ENCODE results near the gene C22orf31.
"Not testable (repeated sequence)": the region's sequence is repeated elsewhere in the genome, so short reads cannot be mapped to it uniquely, and the experiment has no call there.

Gene C22orf31

DNA sequence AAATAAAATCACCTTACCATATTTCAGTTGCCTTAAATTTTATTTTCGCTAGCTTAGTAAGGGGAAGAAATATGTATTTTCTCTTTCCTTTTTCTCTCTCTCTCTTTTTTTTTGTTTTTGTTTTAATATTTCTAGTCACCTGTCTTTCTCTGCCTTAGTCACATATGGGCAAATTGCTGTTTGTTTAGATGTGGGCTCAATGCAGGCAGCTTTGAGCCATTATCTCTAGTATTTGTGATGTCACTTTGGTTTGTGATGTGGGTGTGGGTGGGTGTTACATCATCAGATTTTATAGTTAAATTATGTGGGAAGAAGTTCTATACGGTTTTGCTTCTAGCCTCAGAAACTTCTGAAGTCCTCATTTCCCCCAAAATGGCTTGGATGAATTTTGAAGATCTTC is at the start of gene C22orf31:
TSS of gene C22orf31 (minus strand) at position 59 of the 400 bp plus-strand sequence. CDS start at position 20, 39 bp downstream.
- DNase-seq: no peak

DNA sequence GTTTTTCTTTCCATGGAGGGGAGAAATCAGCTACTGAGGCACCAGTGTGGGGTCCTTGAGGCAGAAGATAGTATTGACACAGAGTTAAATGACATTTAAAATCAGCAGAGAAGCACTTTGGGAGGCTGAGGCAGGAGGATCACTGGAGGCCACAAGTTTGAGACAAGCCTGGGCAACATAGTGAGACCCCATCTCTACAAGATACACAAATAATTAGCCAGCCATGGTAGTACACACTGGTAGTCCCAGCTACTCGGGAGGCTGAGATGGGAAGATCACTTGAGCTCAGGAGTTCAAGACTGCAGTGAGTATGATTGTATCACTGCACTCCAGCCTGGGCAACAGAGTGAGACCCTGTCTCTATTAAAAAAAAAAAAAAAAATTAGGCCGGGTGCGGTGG is 49.3 kb upstream of the C22orf31 start:
- DNase-seq: no peak

DNA sequence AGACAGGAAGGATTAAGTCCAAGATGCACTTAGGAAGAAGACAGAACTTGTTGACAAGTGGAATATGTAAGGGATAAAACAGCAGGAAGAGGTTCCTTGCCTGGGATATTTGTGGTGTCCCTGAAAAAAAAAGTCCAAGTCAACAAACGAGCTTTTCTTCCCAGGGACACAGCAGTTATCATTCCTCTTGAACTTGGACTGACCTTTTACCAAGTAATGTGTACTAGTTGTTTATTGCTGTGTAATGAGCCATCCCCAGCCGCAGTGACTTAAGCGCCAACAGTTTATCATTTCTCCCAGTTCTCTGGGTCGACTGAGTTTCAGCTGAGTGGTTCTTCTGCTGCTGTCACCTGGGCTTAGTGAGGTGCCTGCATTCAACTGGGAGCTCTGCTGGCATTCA is 48.2 kb upstream of the C22orf31 start:
- DNase-seq: no peak

DNA sequence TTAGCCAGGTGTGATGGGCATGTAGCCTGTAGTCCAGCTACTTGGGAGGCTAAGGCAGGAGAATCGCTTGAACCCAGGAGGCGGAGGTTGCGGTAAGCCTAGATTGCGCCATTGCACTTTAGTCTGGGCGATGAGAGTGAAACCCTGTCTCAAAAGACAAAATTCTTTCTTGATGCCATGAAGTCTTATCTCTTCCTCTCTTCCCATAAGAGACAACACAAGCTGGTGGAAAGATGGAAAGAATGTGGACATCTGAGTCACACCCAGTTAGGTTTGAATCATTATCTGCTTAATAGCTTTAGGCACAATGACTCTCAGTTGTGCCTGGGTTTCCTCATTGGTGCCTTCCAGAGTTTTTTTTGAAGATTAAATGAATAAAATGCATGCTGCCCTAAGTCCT is 46.5 kb upstream of the C22orf31 start:
- DNase-seq: peak; percentile 86

DNA sequence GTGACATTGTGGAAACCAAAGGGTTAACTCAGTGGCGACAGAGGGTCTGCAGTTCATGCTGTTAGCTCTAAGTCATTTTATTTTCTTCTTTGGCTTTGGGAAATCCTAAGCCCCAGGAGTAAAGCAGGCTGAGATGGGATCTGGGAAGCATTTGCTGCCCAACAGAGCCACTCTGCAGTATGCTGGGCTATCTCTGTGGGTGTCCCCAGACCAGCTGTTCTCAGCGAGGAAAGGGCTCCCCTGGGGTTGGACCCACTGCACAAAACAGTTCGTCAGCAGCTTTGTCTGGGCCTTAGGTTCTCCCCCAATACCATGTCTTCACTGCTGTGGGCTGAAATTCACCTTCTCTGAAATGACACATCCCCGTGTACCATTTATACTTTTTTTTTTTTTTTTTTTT is 45.2 kb upstream of the C22orf31 start:
- DNase-seq: no peak

DNA sequence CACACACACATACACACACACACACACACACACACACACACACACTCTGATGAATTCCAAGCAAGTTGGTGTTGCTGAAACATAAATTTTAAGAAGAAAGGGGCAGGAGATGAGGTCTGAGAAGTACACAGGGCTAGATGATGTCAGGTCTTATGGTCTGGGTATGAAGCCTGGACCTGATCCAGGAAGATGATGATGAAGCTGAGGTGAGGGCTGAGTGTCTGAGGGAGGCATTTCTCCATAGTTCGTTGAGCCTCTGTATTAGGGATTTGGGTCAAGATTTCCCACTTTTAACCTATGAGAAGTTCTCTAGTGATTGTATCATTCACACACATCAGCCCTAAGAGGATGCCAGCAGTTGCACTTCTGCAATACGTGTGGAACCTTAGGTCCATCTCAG is 43.8 kb upstream of the C22orf31 start:
- DNase-seq: no peak

DNA sequence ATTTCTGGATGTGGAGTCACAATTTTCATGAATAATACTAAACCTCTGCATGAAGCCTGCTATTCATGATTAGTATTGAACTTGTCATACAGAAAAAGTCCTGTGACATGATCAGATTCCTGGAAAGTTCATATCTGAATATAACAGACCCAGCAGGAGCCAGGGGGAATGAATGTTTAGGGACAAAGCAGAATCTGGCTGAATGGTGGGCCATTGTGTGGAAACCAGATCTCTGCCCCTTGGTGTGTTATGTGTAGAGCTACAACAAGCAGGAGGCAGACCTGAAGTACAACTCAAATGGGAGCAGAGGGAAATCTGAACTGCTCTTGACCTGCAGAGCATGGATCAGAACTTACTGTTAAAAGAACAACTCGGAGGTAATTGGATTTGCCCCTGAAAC is 41.5 kb upstream of the C22orf31 start:
- DNase-seq: no peak

DNA sequence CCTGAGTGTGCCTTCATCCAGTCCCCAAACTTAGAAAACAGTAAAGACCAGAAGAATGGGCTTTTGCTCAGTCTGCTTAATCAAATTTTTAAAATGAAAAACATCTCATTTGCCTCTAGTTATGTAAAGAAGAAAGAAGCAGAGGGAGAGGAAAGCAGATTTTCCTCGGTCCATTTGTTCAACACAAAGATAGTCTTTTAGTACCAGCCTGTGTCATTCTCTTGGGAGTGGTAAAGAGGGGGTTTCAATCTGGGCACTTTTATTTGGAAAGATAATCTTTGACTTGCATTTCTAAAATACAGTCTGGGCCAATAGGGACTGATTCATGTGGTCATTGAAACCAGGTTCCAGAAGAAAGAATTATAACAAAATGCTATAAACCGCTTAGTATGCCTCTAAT is 40.7 kb upstream of the C22orf31 start:
- DNase-seq: no peak

DNA sequence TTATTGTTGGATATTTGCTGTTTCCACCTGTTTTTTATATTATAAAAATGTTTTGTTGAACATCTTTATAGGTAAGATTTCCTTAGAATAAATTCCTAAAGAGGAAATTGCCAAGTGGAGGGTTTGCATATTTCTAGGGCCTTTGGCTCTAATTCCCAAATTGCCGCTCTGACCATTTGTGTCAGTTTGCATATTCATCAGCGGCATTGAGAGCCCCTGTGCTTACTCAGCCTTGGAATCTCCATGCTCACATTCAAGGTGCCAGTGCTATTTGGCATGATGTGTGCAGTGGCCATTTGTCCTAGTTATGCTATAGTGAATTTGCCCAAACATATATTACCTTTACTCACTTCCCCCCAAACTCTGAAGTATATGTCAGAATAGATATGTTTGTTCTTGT is 36.7 kb upstream of the C22orf31 start:
- no peak for DNase-seq

DNA sequence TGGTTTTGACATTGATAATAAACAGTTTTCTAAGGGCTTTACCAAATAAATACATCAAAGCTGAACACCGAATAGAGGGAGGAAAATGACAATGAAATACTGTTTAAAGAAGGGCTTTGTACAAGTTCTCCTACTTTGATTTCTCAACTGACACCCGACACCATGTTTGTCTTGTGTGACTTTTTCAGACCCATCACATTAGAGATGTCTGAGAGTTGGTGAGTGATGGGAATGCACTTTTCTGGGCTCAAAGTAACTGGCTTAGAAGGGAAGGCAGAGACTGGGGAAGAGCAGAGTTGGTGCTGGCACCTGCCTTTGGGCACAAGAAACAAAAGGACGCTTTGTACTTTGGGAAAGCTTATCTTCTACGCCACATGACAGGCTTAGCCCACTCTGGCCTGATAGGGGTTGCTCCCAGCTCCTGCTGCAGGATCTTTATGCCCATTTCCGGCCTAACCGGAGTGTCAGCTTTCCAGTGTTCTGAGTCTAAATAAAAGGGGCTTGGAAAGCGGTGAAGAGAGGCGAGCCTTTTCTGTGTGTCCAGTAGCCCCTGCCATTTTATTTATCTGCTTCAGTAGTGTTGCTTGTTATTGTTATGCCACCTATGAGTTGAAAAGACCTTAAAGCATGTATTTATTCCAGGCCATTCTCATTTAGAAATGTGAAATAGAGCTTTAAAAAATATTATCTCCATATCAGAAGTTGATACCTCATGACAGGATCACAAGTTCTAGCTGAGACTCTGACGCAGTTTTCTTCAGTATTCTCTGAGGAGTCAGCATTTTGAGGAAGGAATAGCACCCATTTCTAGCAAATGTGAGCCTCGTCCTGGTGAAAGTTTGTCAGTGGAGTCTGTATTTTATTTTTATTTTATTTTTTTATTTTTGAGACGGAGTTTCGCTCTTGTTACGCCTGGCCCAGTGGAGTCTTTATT is 35.4 kb upstream of the C22orf31 start:
- DNase-seq: no peak

DNA sequence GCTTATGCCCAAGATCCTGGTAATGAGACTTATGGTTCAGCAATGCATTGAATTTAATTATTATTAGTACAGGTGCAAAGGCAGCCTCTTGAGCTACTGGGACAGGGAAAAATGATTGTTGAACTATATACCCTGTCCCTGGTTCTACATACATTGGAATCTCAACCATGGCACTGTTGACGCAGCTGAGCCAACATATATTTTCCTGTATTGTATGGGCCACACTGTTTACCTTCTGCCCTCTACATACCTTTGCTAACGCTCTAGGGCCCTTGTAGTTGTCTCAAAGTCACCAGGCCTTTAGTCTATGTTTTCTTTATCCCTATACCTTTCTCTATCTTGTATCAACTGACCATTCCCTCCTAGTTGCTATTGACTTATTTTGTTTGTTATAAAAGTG is 33.8 kb upstream of the C22orf31 start:
- no peak for DNase-seq

DNA sequence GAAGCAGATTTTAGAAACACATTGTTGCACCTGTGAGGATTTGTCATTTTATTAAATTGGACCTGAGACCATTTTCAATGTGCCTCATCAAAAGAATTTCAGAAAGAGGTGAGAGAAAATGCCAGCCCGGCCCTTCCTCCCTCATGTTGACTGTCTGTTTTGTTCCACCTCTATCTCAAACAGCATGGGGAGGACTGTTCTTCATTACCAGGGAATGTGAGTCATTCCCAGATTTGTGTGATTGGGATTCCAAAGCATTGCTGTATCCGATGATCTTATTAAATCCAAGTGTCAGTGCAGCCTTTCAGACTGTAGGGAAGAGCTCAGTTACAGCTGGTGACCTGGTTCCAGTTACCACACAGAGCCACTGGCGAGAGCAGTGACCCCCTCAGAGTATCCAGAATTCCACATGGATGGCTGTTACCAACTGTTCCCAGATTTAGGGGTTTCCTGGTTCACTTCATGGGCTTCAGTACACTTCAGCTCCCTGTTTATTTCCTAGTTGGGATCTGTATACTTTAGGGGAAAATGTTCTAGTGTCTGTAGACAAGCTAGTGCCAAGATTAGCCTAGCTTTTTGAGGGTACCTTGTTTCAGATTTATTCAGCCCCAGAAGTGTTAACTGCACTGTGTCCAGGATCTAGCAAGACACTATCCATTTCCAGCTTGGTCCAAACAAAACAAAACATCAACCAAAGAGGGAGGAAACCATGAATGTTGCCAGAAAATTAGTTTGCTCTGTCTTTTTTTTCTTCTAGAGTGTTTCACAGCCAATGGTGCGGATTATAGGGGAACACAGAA is 32.1 kb upstream of the C22orf31 start:
- DNase-seq: peak; percentile 76

DNA sequence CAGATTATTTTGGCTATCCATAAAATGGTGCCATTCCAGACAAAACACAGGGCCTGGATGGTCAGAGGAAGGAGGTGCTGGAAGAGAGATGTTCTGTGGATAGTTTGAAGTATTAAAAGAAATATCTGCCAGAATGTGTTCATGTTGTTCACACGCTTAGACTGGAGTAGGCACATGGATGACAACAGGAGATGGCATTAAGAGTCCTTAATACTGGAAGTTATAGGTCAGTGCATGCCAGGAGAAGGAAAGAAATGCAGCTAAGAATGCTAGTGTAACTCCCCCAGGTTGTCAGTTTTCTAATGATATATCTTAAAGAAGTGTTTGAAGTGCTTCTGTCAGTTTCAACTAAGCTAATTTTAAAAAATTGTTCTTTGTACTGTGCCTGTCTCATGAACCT is 31.4 kb upstream of the C22orf31 start:
- DNase-seq: no peak

DNA sequence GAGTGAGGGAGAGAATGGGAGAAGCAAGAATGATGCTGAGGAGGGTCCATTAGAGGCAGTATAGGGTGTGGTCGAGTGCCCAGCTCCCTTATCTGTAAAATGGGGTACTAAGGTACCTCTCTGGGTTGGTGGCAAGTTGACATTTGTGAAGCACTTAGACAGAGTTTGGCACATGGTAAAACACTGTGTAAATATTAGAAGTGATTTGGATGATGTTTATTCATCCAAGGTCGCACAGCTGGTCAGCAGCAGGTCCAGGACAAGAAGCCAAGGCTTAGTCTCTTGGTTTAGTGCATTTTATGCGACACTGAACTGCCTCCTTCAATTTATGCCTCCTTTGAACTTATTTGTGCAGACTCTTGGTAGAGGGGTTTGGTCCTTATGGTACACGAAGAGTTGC is 30.6 kb upstream of the C22orf31 start:
- DNase-seq: no peak

DNA sequence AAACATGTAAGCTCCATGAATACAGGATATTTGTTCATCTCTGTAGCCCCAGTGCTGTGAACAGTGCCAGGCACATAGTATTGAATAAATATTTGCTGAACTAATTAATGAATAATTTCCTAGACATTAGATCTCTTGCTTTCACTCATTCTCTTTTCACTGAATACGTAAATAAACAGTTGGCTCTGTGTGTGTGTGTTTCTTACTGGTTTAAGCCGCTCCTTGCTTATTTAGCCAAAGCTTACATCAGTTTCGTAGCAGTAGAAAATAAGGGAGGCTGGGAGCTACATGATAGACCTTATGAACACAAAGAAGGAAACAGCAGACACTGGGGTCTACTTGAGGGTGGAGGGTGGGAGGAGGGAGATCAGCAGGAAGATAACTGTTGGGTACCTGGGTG is 28.4 kb upstream of the C22orf31 start:
- DNase-seq: no peak

DNA sequence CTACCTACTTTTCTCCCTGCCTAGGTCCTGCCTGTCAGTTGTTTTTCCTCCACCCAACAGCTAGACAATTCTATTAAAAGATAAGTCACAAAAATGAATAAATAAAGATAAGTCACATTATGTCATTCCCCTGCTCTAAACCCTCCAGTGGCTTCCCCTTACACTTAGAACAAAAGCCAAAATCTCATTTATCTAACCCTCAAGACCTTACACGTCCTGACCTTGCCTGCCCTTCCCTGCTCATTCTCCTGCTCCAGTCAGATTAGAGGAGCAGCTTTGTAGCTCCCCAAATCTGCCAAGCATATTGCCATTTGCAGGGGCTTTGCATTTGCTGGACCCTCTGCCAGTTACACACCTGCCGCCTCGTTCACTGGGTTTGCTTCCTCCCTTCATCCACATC is 27.9 kb upstream of the C22orf31 start:
- no peak for DNase-seq

DNA sequence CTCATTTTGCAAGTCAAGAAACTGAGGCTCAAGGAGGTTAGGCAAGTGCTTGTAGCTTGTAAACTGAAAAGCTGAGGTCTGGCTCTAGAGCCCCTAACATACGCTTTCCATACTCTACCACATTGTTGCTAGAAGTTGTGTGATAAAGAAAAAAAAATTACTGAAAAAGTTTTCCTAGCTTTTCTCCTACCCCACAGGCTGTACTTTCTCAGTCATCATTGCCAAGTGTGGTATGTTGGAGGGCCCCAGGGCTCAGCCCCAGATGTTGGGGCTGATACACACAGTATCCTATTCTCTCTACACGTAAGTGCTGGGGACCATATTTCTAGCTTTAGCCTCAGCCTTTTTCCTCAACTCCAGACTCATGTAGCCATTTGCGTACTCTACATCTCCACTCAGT is 27.2 kb upstream of the C22orf31 start:
- no peak for DNase-seq

DNA sequence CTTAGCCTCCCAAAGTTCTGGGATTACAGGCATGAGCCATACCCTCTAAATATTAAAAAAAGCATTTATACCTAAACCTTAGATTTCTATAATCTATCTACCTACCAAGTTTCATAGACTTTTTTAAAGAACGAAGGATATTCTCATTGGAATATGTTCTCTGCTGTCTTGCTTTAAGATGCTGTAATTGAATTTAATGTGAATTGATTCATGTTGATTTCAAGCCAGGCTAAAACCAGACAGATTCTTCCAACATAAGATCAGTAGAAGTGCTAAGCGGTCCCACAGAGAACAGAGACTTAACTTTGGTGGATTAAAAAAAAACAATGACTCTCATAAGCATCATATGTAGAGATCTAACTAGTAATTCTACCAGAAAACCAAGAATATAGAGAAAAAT is 25.4 kb upstream of the C22orf31 start:
- DNase-seq: no peak

DNA sequence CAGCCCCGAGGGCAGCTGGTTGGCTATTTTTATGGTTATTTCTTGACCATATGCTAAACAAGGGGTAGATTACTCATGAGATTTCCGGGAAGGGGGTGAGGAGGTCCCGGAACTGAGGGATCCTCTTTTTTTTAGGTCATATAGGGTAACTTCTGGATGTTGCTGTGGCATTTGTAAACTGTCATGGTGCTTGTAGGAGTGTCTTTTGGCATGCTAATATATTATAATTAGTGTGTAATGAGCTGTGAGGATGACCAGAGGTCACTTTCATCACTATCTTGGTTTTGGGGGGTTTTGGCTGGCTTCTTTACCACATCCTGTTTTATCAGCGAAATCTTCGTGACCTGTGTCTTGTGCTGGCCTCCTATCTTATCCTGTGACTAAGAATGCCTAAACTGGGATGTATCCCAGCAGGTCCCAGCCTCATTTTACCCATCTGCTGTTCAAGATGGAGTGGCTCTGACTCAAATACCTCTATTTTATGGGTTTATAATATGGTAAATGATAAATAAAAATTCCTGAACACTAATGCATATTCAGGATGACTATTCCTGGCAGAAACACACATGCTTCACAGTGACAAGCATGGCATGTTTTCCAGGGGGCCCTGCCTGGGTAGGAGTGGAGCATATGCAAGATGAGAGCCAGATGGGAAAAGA is 22.4 kb upstream of the C22orf31 start:
- DNase-seq: peak; percentile 87

DNA sequence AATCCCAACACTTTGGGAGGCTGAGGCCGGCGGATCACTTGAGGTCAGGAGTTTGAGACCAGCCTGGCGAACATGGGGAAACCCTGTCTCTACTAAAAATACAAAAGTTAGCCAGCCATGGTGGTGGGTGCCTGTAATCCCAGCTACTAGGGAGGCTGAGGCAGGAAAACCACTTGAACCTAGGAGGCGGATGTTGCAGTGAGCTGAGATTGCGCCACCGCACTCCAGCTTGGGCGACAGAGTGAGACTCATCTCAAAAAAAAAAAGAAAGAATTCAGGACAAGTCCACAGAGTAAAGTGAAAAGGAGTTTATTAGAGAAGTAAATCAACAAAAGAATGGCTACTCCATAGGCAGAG is 21.9 kb upstream of the C22orf31 start:
- DNase-seq: not testable (repeated sequence)

DNA sequence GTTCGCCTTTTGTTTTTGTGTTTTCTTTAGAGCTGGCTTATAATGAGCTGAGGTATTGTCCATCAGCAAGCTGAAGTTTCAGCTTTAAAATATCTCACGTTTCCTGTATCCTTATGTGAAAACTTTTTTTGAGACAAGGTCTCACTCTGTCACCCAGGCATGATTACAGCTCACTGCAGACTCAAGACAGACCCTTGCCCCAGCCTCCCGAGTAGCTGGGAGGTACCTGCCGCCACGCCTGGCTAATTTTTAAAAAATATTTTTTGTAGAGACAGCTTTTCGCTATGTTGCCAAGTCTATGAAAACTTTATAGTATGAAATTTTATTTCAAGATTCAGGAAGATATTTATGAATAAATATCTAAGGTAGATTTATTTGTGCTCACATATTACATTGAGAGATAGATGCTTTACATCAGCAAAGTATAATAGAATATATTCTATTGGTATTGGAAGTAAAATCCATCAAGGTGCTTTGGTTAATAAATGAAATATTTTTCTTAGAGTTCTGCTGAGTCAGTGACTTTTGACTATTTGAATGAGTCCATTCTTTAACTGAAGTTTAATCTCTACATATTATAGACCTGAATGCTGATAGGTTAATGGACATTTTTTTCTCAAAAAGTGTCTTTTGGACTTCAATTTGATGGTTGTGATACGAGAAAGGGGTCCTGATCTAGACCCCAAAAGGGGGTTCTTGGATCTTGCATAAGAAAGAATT is 21.4 kb upstream of the C22orf31 start:
- DNase-seq: no peak

DNA sequence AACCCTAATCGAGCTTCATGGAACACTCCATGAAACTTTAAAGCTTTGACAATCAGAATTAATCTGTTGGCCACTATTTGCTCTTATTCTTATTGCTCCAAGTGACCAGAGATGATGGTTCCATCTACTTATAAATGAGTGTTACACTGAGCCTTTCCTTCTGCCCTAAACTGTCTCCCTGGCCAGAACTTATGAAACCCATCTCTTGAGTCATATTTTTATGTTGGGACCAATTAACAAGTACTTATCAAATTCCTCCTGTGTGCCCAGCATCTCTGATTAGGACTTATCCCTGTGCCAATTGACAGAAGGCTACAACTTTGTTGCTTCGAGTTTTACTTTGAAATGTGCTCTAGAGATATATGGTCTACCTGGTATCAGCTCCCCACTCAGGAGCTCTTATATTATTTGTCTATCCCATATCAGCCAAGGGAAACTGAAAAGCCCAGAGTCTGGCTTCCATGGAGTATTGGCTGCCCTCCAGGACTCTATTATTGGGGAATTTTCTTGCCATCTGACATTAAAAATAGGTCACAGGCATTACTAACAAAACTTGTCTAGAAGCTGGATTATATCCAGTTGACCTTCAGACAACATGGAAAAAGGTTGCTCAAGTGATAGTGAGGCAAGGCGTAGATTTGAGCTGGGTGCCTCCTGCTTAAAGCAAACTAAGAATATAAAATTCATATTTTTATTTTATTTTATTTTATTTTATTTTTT is 20.0 kb upstream of the C22orf31 start:
- DNase-seq: no peak

Data from EL (cell line).